ENCODE results near the gene CD226.

- TF ChIP-seq CTCF (IDR thresholded peaks at IDR 0.05) (no peak), EZH2phosphoT487 (IDR thresholded peaks at IDR 0.05) (no peak), EZH2 (IDR thresholded peaks at IDR 0.05) (no peak)
These were observed 15.5 kb upstream of the CD226 start for GRCh38 chr18:69963196-69963595.
